Transverse colon (tissue), 4 donors: ENCODE measurements around the gene MS4A6E. TPM values are rescaled to one million over a fixed set of nuclear protein-coding genes. Genes with fewer than 3 reads are reported as not detected.
A peak's percentile ranks its signal among the peaks of the same experiment; 100 is the strongest.

Experiments used
- DNase-seq: peaks from one replicate; pipeline ENCODE4 v3.0.0-alpha.2; 2019
- H3K27ac ChIP-seq, 4 donors: fragments of 200-600 bp; sonication (generic); 2 replicates each; pipeline ENCODE4 v1.5.1; 2016 to 2018; ENCODE audit warnings: inconsistent platforms in 4 of 4
- H3K27me3 ChIP-seq: fragments of 200-600 bp; sonication (generic); 2 replicates; pipeline ENCODE4 v1.5.1; 2017; ENCODE audit warnings: inconsistent platforms
- H3K36me3 ChIP-seq, 4 donors: fragments of 200-600 bp; sonication (generic); 2 replicates each; pipeline ENCODE4 v1.5.1; 2017 to 2019; ENCODE audit warnings: inconsistent platforms in 4 of 4
- H3K4me1 ChIP-seq, 4 donors: fragments of 200-600 bp; sonication (generic); 2 replicates each; pipeline ENCODE4 v1.5.1; 2017 to 2020; ENCODE audit warnings: inconsistent platforms in 4 of 4
- H3K4me3 ChIP-seq, 4 donors: fragments of 200-600 bp; sonication (generic); 1 replicate in 1 of 4; 2 replicates in 3 of 4; pipeline versions ENCODE4 v1.5.1 to v1.6.1; 2017 to 2019; ENCODE audit warnings: inconsistent platforms in 4 of 4
- H3K9me3 ChIP-seq, 2 donors: fragments of 200-600 bp; sonication (generic); 2 replicates each; pipeline ENCODE4 v1.5.1; 2017 to 2019; ENCODE audit warnings: inconsistent platforms in 2 of 2
- EP300 ChIP-seq: sonication (generic); formaldehyde crosslinking; IDR thresholded peaks from one replicate; pipeline ENCODE4 v1.6.1; 2017; ENCODE audit warnings: antibody characterized with exemption, low read depth
- POLR2A ChIP-seq: fragments of 450-650 bp; IDR thresholded peaks from one replicate; pipeline ENCODE4 v1.6.1; 2016; ENCODE audit warnings: antibody characterized with exemption, mild to moderate bottlenecking, moderate library complexity
- POLR2AphosphoS5 ChIP-seq, 3 donors: sonication (generic); formaldehyde crosslinking; IDR thresholded peaks; one replicate each; pipeline ENCODE4 v1.6.1; 2016; ENCODE audit warnings: antibody characterized with exemption in 3 of 3
- WGBS, 2 donors: methylation state at CpG; one replicate each; pipeline ENCODE4 v1.1.5; 2018; ENCODE audit warnings: low coverage in 1 of 2; 5-methylcytosine and 5-hydroxymethylcytosine counted together
- in situ Hi-C, 4 donors: fragments of 200-750 bp; cut with MboI; loops; one replicate each; pipeline versions ENCODE4 v1.15.0 to v1.15.1; 2017; ENCODE audit warnings: low sequenced_read_pairs in 3 of 4, low pct_ligation_motif_present in 1 of 4, low pct_unique_long_range_greater_than_20kb in 1 of 4
- intact Hi-C: fragments of 100-400 bp; cut with DNase I; formaldehyde crosslinking; loops from one replicate; pipeline ENCODE4 v1.15.1; 2023; ENCODE audit warnings: low total_unique reads
- total RNA-seq, 4 donors: library from RNA; depleted of rRNA; stranded (reverse); fragments of >200 nt; gene quantifications; one replicate each; pipeline ENCODE4 v1.1.0, GENCODE V29; 2016
- TF ChIP-seq, protein P1 (sequence below), 5 experiments: fragments of 200-600 bp in 3 of 5; fragments of 450-650 bp in 2 of 5; sonication (generic) in 3 of 5; IDR thresholded peaks; 1 replicate in 2 of 5; 2 replicates in 3 of 5; pipeline ENCODE4 v1.5.1; 2016 to 2017; ENCODE audit warnings: antibody characterized with exemption in 5 of 5, inconsistent platforms in 3 of 5, mild to moderate bottlenecking in 2 of 5, moderate library complexity in 1 of 5

MS4A6E gene
- total RNA-seq, 4 donors from 2014 or later: not detected

DNA sequence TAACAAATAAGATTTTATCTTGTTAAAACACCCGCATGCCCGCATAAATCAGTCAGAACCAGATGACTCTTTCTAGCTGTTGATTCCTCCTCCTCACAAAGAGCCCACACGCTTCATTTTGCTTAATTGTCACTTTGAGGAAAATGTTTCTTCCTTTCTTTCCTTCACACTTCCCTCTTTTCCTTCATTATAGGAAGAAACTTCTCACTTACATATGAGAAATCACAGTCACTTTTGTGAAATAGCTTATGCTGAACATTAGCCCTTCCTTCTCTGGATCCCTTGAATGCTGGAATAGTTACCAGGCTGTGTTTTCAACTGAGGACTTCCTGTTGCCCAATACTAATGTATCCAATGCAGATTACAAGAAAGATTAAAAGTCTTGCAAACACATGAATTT is 5.8 kb downstream of the MS4A6E start:
- TF ChIP-seq POLR2AphosphoS5 (IDR thresholded peaks at IDR 0.05) (no peak), EP300 (no peak), POLR2A (no peak)
- TF ChIP-seq, protein P1, sequence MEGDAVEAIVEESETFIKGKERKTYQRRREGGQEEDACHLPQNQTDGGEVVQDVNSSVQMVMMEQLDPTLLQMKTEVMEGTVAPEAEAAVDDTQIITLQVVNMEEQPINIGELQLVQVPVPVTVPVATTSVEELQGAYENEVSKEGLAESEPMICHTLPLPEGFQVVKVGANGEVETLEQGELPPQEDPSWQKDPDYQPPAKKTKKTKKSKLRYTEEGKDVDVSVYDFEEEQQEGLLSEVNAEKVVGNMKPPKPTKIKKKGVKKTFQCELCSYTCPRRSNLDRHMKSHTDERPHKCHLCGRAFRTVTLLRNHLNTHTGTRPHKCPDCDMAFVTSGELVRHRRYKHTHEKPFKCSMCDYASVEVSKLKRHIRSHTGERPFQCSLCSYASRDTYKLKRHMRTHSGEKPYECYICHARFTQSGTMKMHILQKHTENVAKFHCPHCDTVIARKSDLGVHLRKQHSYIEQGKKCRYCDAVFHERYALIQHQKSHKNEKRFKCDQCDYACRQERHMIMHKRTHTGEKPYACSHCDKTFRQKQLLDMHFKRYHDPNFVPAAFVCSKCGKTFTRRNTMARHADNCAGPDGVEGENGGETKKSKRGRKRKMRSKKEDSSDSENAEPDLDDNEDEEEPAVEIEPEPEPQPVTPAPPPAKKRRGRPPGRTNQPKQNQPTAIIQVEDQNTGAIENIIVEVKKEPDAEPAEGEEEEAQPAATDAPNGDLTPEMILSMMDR (IDR thresholded peaks at IDR 0.05): no peak
- DNase-seq: no peak
- intact Hi-C loops (no loop called here), in situ Hi-C loops (no loop called here)
- 31 to 81% methylated on average over 3 of the region's 3 CpGs for WGBS, 2 donors
- H3K4me3 ChIP-seq: no peak overlapping the region
- no peaks in the 10 kb centered on the region for H3K36me3 ChIP-seq
- peaks cover 0 to 3% of the 10 kb centered on the region in 2 donors for H3K9me3 ChIP-seq
- H3K27ac ChIP-seq: no peak overlapping the region
- no peaks in the 10 kb centered on the region for H3K4me1 ChIP-seq
- no peaks in the 10 kb centered on the region for H3K27me3 ChIP-seq

DNA sequence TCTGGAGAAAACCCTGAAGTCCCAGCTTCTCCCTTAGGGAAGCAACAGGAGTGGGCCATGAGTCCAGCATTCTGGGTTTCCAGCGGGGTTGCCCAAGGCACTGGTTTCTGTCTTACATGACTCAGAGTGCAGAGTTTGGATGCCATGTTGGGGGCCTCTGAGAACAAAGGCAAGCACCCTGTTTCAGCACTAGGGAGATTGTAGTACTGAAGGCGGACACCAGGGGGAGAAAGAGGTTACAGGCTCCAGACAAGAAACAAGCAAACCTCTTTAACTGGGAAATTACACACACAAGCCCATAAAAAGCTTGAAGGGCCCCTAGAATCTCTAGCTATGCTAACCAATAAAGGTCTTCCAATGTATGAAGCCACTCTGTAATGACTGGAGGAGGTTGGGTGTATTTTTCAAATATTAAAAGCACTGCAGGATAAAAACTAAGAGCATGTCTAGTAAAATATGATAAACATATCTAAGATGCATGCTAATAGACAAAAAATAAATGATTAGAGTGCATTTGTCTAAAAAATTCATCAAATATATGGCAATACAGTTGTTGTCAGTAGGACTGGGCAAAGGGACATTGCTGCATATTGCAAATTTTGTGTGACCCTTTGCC is 7.1 kb downstream of the MS4A6E start:
- Histone ChIP-seq H3K27ac (peak overlapping the region in 1 of 4 donors; percentile 28), H3K4me1 (no peaks in the 10 kb centered on the region), H3K27me3 (no peaks in the 10 kb centered on the region), H3K4me3 (no peak overlapping the region), H3K36me3 (no peaks in the 10 kb centered on the region), H3K9me3 (peaks cover 0 to 3% of the 10 kb centered on the region in 2 donors)
- 11% methylated on average over 2 of the region's 2 CpGs; no CpG with 5 or more reads in 1 of the 2 donors for WGBS, 2 donors
- intact Hi-C loops: no loop called here
- in situ Hi-C loops: no loop called here
- peak; percentile 67 for DNase-seq
- TF ChIP-seq EP300: no peak
- TF ChIP-seq, protein P1 (IDR thresholded peaks at IDR 0.05): peak; percentile 59 to 75 (median 68)

DNA sequence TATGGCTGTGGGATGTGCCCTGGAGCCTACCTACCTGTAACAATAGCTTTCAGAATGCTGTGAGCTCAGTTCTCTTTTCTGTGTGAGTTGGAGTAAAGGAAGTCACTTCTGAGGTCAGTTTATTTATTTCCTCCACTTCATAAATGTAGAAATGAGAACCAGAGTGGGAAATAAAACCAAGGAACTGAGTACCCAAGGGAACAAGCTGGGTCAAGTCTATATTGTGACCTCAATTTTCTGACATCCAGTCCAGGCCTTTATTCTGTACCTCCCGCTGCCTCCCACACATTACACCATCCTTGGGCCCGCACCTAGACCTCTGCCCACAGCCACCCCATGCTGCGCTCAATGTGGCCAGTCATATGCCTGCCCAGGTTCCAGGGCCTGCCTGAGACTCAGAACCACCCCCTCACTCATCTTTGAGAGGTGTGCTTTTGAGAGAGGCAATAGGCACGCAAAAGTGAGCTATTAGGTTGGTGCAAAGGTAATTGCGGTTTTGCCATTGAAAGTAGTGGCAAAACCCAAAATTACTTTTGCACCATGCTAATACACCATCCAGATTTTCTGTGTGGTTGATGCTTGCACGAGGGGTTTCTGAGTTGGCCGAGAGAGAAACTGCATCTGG is 9.8 kb downstream of the MS4A6E start:
- no peak overlapping the region for H3K4me3 ChIP-seq
- H3K4me1 ChIP-seq: no peaks in the 10 kb centered on the region
- DNase-seq: no peak
- no peaks in the 10 kb centered on the region for H3K27me3 ChIP-seq
- WGBS, 2 donors: 94 to 100% methylated on average over 2 to 7 of the region's 7 CpGs
- H3K9me3 ChIP-seq: no peaks in the 10 kb centered on the region
- no peaks in the 10 kb centered on the region for H3K36me3 ChIP-seq
- in situ Hi-C loops: no loop called here
- TF ChIP-seq EP300: no peak
- TF ChIP-seq POLR2AphosphoS5 (IDR thresholded peaks at IDR 0.05): no peak
- TF ChIP-seq POLR2A: no peak
- TF ChIP-seq, protein P1 (IDR thresholded peaks at IDR 0.05): no peak
- no peak overlapping the region for H3K27ac ChIP-seq
- intact Hi-C loops: no loop called here

DNA sequence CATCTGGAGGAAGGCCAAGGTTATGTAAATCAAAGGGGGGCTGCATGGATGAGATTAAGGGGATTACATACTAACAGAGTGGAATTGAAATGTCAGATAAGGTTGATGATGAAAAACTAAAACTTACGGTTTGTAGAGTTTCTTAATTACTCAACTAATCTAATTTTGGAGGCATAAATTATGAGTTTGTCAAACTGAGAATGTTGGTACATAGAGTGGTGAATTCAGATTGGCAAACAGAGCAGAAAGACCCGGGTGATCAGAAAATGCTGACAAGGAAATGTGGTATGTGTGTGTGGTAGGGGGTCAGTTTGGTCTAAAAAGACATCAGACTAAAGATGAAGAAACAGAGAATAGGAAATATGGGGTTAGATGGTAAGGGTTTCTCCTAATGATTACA is 11.0 kb downstream of the MS4A6E start:
- no peaks in the 10 kb centered on the region for H3K9me3 ChIP-seq
- TF ChIP-seq POLR2A (no peak), EP300 (no peak), POLR2AphosphoS5 (IDR thresholded peaks at IDR 0.05) (no peak)
- TF ChIP-seq, protein P1 (IDR thresholded peaks at IDR 0.05): no peak
- no peaks in the 10 kb centered on the region for H3K27me3 ChIP-seq
- 54 to 68% methylated on average over 2 of the region's 2 CpGs for WGBS, 2 donors
- H3K4me1 ChIP-seq: no peaks in the 10 kb centered on the region
- no peak overlapping the region for H3K4me3 ChIP-seq
- intact Hi-C loops (no loop called here), in situ Hi-C loops (no loop called here)
- no peaks in the 10 kb centered on the region for H3K36me3 ChIP-seq
- H3K27ac ChIP-seq: no peak overlapping the region
- DNase-seq: no peak
